IPS-NIHi7 (cell line): ENCODE data around the gene TIMM22.
"Not testable (repeated sequence)": the region's sequence is repeated elsewhere in the genome, so short reads cannot be mapped to it uniquely, and the experiment has no call there.

Source experiments
- DNase-seq: peaks from one replicate; pipeline ENCODE4 v3.0.0; 2012; ENCODE audit warnings: mixed read lengths; ENCODE audit errors: extremely low spot score

Gene TIMM22

DNA sequence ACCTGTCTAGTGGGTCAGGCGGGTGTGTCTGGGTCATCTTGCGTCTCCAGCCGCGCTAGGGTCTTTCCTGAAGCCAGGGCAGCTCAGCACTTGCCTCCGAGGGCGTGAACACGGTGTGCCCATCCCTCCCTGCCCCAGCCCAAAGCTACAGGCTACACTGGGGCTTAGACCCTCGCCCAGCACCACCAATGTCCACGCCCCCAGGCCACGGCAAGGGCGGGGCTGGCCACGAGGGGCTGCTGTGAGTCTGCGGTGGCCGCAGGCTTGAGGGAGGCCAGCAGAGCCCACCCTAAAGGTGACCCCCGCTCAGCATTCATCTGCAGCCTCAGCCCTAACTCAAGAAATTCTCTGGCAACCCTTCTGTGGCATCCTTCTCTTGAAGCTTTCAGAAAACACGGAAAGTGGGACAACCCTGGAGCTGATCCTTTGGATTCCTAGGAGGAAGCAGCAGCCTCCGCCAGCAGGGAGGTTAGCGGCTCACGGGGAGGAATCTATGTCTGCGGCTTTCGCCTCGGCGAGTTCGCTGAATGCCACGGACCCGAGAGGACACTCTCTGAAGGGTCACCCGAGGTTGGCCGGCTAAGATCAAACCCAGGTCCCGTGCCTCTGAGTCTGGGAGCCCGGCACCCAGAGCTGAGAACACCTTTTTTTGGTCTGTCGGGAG lies 41.7 kb downstream of the TIMM22 start:
- DNase-seq = no peak

DNA sequence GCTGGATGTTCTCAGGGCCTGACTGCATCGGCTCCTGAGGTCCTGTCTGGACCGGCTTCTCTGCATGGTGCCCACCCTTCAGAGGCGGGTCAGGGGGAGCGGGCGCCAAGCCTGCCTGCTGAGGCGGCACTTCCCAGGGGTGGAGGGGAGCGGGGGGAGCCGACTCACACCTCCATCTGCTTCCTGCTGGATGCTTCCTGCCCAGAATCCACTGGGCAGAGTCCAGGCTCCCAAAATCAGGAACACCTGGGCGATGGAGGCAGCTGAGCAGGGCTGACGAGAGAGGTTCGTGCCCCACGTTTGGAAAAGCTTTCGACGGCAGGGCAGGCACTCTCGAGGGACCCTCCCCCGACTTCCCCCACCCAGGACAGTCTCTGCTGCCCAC lies 42.2 kb downstream of the TIMM22 start:
- DNase-seq = no peak

DNA sequence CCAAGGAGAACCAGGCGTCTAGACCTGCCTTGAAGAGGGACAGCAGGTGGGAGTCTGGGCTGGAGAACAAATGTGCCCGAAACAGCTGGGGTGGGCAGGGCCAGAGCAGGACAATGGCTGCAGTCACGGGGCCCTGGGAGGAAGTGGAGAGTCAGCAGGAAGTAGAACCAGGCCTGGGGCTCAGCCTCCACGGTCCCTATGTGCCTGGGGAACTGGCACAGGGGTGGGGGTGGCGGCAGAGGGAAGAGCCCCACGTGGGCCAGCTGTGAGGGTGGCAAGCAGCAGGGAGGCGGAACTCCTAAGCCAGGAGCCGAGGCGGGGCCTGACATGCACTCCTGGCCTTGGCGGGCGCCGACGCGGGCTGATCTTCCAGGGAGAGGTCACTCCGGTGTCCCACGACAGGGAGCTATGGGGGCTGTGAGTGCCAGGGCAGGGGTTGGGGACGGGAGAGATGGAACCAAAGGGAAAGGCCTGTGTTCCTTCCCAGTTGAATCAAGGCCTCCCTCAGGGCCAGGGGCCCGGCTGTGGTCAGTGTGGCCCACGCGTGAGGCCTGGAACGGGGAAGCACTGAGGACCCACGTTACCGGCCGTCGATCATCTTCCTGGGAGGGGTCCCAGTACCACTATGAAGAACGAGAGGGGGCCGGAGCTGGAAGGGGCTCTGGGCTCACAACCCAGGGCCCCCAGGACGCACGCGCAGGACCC lies 42.7 kb downstream of the TIMM22 start:
- no peak for DNase-seq

DNA sequence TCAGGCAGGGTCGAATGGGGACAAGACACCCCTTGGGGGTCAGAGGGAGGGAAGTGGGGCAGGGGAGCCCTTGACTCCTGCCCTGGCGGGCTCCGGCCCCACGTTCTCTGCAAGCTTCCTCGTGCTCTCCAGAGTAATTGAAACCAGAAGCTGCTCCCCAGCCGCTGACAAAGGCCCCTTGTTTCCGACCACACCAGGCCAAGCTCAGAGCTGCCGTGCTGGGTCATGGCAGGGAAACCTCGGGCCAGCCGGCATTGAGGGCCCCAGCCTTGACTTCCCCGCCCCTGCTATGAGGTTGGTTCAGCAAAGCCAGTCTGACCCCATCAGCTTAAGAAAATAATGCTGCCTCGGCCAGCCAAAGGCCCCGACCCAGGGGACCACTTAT lies 43.3 kb downstream of the TIMM22 start:
- DNase-seq = no peak

DNA sequence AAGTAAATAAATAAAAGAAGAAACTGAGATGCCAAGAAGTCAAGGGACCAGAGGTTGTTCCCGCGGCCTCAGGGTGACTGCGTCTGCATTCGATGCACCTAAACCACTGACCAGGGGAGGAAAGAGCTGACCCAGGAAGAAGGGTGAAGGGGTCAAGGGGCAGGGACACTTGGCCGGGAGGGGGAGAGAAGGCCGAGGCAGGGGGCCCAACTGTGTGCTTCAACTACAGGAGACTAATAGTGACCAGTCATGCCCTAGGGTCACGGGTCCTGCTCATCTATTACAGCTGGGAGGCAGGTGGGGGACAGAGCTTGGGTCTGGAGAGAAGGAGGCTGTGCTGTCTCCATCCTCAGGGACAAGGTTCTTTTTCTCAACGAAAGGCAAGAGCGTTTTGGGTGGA lies 44.8 kb downstream of the TIMM22 start:
- no peak for DNase-seq

DNA sequence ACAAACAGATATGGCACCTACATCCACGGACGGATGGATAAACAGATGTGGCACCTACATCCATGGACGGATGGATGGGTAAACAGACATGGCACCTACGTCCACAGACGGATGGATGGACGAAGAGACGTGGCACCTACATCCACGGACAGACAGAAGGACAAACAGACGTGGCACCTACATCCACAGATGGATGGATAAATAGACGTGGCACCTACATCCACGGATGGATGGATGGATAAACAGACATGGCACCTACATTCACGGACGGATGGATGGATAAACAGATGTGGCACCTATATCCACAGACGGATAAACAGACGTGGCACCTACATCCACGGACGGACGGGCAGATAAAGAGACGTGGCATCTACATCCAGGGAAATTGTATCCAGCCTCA lies 45.6 kb downstream of the TIMM22 start:
- no peak for DNase-seq

DNA sequence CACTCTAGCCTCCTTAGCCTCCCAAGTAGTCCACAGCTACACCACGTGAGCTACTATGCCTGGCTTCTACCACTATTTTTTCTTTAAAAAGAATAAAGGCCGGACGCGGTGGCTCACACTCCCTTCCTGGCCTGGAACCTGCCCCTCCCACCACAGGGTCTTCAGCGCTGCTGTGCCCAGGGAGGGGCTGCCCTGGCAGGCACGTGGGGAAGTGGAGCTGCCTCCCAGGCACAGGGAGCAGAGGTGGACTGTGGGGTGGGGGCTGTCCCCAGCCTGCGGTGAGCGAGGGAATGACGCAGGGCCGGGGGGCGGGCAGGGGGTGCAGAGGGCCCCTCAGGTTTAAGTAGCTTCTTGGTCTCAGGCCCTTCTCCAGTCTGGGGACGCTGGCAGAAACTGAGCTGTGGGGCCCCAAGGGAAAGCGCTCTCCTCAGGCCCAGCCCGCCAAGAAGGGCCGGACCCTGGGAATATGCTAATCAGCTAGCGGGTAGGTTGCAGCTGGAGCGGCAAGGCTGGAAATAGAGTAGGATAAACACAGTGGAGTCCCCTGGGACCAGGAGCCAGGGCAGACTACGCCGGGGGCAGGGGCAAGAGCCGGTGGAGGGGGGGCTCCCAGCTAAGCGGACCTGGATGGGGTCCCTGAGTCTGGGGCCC lies 46.8 kb downstream of the TIMM22 start:
- DNase-seq = peak; percentile 66

DNA sequence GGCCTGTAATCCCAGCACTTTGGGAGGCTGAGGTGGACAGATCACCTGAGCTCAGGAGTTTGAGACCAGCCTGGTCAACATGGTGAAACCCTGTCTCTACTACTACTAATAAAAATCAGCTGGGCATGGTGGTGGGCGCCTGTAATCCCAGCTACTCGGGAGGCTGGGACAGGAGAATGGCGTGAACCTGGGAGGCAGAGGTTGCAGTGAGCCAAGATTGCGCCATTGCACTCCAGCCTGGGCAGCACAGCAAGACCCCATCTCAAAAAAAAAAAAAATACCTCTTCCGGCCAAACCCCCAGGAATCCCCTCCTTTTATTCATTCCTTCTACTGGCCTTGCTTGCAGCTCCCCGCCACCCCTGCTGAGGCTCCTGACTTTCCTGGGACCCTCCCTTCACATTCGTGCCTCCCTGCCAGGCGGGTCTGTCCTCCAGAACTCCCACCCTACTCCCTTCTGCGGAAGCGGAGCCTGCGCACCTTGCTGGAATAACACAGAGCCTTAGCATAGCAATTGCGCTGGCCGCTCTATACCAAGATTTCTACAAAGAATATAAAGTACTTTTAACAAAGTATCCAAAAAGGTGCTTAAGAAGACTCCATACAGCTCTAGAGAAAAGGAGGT lies 47.6 kb downstream of the TIMM22 start:
- DNase-seq = not testable (repeated sequence)

DNA sequence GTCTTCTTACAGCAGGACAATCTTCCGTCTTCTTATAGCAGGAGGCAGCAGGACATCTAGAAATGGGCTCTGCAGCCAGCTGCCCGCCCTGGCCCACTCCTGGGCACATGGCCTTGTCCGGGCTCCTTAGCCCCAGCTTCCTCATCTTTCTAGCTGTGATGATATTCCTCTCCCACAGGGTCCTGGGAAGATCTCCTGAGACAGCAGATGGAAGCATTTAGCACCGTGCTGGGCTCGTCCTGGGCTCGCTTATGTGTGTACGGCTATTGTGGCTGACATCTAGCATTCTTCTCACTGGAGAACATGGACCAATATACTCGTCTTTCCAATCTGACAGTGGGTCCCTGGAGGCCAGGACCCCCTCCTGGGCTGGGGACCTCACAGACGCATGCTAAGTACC lies 48.5 kb downstream of the TIMM22 start:
- DNase-seq = no peak

DNA sequence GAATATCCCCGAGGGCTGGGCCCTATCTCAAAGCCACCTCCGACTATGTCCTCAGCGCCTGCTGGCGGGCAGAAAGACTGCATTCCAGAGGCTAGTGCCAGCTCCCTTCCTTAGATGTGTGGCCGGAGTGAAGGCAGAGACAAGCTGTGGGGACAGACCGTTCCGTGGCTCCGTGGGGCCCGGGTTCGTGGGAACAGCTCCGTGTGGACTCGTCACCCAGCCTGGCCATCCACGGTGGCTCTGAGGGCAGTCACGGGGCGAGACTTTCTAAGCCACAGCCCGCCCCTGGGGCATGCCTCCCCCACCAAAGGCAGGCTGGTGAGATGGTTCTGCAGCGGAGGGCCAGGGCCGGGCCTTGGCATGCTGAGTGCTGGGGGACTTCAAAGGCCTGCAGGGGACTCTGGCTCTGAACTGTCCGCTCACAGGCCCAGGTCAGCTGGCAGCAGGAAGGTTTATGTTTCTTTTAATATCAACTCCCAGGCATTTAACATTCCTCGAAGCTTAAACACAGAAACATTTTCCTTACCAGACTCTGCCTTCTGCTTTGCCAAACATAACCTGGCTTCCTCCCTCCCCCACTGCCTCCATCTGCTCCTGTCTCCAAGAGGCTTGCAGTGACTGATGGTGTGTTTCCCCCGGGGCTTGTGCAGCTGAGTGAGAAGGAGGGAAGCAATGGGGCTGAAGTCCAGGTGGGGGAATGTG lies 50.4 kb downstream of the TIMM22 start:
- DNase-seq = no peak

DNA sequence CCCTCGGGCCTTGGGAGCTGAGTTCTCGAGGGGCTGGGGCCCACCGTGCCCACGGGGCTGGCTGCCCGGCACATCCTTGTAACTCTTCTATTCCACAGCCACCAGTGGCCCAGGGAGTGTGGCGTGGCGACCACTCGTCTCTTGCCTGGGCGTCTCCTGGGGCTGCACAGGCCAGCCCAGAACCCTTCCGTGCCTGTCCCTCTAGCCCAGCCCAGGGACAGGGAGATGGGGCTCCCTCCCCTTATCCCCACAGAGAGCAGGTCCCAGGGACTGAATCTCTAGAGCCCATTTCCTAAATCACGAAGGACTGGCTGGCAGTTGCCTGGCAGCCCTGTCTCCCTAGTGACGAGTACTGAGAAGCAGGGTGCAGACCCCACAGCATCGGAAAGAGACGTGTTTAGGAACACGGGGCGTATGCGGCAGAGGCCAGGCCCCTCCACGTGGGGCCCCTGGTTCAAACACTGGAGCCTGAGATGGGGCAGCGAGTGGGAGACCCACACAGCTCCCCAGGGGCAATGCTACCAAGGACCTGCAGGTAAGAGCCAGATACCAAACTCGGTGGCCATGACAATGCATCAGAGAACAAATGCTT lies 51.0 kb downstream of the TIMM22 start:
- no peak for DNase-seq

DNA sequence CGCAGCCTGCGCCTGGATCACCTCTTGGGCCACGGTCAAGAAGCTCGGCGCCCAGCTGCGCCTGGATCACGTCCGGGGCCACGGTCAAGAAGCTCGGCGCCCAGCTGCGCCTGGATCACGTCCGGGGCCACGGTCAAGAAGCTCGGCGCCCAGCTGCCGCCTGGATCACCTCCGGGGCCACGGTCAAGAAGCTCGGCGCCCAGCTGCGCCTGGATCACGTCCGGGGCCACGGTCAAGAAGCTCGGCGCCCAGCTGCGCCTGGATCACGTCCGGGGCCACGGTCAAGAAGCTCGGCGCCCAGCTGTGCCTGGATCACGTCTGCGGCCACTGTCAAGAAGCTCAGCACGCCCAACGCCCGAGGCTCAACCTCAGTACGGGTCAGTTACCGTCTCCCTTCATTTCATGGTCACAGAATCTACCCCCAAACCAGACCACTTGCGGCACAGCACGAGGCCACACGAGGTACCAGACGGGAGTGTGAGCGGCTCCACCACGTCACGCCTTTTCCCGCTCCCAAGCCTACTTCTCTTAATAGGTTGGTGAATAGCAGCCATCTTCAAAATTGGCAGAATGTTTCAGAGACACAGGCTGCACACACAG lies 51.7 kb downstream of the TIMM22 start:
- DNase-seq = not testable (repeated sequence)

DNA sequence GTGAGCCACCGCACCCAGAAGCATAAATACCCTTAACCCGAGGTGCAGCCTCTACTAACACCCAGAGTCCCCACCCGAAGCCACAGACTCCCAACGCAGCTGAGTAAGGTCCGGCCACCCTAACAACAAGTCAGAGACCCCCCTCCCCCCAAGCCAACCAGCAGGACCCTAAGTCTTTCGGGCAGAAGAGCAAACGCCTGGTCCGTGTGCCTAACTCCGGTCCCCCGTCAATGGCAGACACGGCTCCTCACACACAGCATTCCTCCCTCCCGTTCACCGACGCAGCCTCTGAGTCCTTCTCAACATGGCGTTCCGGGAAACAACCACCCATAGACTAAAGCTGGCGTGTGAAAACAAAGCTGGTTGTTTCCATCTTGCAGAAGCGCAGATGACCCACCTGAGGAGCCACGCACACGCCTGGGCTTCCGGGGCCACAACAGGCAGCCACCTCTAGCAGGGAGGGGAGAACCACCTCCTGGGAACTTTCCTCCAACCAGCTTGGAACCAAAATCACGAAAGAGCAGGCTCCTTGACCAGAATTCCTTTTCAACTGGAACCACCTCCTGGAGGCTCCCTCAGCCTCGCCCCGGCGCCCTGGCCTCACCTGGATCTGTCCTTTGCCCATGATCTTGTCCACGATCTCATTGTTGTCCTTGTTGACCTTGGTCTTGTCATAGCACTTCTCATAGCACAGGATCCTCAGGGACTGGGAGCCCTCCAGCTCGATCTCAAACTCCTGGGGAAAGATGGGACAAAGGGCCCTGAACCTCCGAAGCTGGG lies 52.7 kb downstream of the TIMM22 start:
- no peak for DNase-seq

DNA sequence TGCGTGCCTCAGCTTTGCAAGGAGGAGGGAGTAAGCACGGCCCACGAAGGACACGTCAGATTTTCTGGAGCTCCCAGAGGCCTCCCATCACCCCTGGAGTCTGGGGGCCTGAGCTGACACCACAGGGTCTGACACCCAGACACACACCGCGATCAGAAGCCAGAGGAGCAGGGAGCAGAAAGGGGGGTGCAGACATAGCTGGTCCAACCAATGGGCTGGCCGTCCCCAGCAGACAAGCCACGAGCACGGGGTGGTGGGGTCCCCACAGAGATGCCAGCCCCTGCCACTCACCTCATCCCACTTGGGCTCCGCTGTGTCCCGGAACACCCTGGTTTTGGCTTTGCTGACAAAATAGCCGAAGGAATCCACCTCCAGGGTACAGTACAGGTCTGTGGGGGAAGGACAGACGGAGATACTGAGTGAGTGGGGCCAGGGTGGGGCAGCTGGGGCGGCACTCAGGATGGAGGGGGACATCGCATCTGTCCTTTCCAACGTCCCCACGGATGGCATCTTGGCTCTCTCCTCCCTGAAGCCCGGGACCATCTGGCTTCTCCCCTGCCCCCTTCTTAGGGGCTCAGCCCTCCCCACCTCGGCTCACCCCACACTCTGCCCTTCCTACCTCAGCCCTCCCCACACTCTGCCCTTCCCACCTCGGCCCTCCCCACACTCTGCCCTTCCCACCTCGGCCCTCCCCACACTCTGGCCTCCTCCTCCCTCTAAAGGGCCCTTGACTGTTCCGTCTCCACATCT lies 53.5 kb downstream of the TIMM22 start:
- no peak for DNase-seq

DNA sequence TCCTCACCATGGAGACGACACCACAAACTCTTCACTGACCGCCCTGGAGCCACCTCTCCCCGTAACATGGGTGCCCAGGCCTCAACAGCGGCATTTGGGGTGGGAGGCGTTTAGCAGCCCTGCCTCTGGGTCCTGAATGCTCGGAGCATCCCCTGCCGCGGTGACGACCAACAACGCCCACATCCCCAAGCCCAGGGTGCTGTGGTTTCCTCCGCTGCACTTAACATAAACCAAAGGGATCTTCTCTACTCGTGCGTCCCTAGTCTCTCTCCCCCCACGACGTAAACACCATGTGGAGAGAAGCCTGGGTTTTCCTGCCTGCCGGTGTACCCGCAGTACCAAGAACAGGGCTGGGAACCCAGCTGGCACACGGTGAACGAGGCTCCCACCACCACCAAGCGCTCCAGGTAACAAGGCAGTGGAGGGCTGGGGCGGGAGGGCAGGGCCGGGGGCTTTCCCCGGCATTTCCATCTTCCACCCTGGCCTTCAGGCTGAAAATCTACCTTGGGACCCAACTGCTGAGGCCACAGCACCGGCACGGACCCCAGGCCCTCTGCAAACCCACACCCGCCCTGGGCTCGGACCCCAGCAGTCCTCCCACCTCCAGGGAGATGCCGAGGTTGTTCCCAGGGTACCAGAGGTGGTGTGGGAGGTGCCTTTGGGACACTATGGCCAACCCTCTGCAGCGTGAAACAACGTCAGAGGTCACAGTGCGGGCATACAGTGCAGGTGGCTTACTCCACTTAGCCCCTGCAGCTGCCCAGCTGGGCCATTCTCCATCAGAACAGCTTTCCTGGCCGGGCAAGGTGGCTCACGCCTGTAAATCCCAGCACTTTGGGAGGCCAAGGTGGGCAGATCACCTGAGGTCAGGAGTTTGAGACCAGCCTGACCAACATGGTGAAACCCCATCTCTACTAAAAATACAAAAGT lies 54.3 kb downstream of the TIMM22 start:
- DNase-seq = no peak
